Astrocyte (in vitro differentiated cells and primary cell): ENCODE data around the gene UBE2QL1. TPM values are rescaled to one million over a fixed set of nuclear protein-coding genes. Genes with fewer than 3 reads are reported as not detected.

Experiments used
- DNase-seq: peaks from one replicate; pipeline ENCODE4 v3.0.0-alpha.2; 2010; ENCODE audit warnings: low read depth
- FAIRE-seq: peaks from 2 replicates; lab custom pipeline; 2011; peaks lifted over from hg19 to GRCh38; lab: Jason Lieb, UNC
- H2AFZ ChIP-seq: 2 replicates; pipeline ENCODE4 v1.6.0; 2012; ENCODE audit warnings: low read depth, low read length, inconsistent platforms
- H3K27ac ChIP-seq: 2 replicates; pipeline ENCODE4 v1.5.1; 2011; ENCODE audit warnings: low read depth, low read length, inconsistent platforms
- H3K27me3 ChIP-seq: 2 replicates; pipeline ENCODE4 v1.6.0; 2011; ENCODE audit warnings: low read length, inconsistent platforms; ENCODE audit not compliant: insufficient read depth
- H3K36me3 ChIP-seq: 2 replicates; pipeline ENCODE4 v1.5.1; 2011; ENCODE audit warnings: low read length, inconsistent platforms; ENCODE audit not compliant: insufficient read depth
- H3K4me1 ChIP-seq: 2 replicates; pipeline ENCODE4 v1.5.1; 2011; ENCODE audit warnings: low read length, inconsistent platforms; ENCODE audit not compliant: insufficient read depth
- H3K4me2 ChIP-seq: 2 replicates; pipeline ENCODE4 v1.6.0; 2012; ENCODE audit warnings: low read length, inconsistent platforms
- H3K4me3 ChIP-seq: 2 replicates; pipeline ENCODE4 v1.5.1; 2011; ENCODE audit warnings: low read depth, mild to moderate bottlenecking, low read length, inconsistent platforms; ENCODE audit not compliant: insufficient read depth
- H3K79me2 ChIP-seq: 2 replicates; pipeline ENCODE4 v1.6.0; 2012; ENCODE audit warnings: mild to moderate bottlenecking, low read length, inconsistent platforms; ENCODE audit not compliant: insufficient read depth
- H3K9ac ChIP-seq: 2 replicates; pipeline ENCODE4 v1.6.0; 2012; ENCODE audit warnings: mild to moderate bottlenecking, low read length, inconsistent platforms
- H3K9me3 ChIP-seq: 2 replicates; pipeline ENCODE4 v1.5.1; 2012; ENCODE audit warnings: low read depth, mild to moderate bottlenecking, low read length, inconsistent platforms; ENCODE audit not compliant: insufficient read depth
- H4K20me1 ChIP-seq: 2 replicates; pipeline ENCODE4 v1.6.0; 2012; ENCODE audit warnings: low read length, inconsistent platforms; ENCODE audit not compliant: insufficient read depth
- H3K27ac Mint-ChIP-seq: one replicate; pipeline ENCODE4 v1.8.0; 2021; ENCODE audit warnings: mild to moderate bottlenecking, mixed read lengths; ENCODE audit not compliant: unreplicated experiment
- H3K27me3 Mint-ChIP-seq: one replicate; pipeline ENCODE4 v1.8.0; 2021; ENCODE audit warnings: low read depth, mixed read lengths; ENCODE audit not compliant: unreplicated experiment
- H3K36me3 Mint-ChIP-seq: one replicate; pipeline ENCODE4 v1.8.0; 2021; ENCODE audit warnings: low read depth, mixed read lengths; ENCODE audit not compliant: unreplicated experiment
- H3K4me1 Mint-ChIP-seq: one replicate; pipeline ENCODE4 v1.8.0; 2021; ENCODE audit warnings: low read depth, mixed read lengths; ENCODE audit not compliant: unreplicated experiment
- H3K4me3 Mint-ChIP-seq: one replicate; pipeline ENCODE4 v1.8.0; 2021; ENCODE audit warnings: mild to moderate bottlenecking, moderate library complexity, mixed read lengths; ENCODE audit not compliant: unreplicated experiment
- H3K9me3 Mint-ChIP-seq: one replicate; pipeline ENCODE4 v1.8.0; 2021; ENCODE audit warnings: mild to moderate bottlenecking, mixed read lengths; ENCODE audit not compliant: unreplicated experiment
- CTCF ChIP-seq: IDR thresholded peaks from 2 replicates; pipeline ENCODE4 v1.5.1; 2011; ENCODE audit warnings: low read depth, mild to moderate bottlenecking, inconsistent platforms, low read length, moderate library complexity; ENCODE audit not compliant: insufficient read depth
- EZH2 ChIP-seq: IDR thresholded peaks from 2 replicates; pipeline ENCODE4 v1.6.1; 2012; ENCODE audit warnings: mild to moderate bottlenecking, low read length, inconsistent platforms; ENCODE audit not compliant: insufficient read depth
- total RNA-seq: library from RNA; stranded (reverse); gene quantifications from 2 replicates; pipeline ENCODE4 v1.2.1, GENCODE V29; 2021

The UBE2QL1 gene
- total RNA-seq, 1 donor from 2014 or later, result 0.50 TPM

GRCh38 chr5:6419340-6419852, 29.3 kb upstream of the UBE2QL1 start:
- H3K4me1 Mint-ChIP-seq, result peaks cover 2% of the 10 kb centered on the region

DNA sequence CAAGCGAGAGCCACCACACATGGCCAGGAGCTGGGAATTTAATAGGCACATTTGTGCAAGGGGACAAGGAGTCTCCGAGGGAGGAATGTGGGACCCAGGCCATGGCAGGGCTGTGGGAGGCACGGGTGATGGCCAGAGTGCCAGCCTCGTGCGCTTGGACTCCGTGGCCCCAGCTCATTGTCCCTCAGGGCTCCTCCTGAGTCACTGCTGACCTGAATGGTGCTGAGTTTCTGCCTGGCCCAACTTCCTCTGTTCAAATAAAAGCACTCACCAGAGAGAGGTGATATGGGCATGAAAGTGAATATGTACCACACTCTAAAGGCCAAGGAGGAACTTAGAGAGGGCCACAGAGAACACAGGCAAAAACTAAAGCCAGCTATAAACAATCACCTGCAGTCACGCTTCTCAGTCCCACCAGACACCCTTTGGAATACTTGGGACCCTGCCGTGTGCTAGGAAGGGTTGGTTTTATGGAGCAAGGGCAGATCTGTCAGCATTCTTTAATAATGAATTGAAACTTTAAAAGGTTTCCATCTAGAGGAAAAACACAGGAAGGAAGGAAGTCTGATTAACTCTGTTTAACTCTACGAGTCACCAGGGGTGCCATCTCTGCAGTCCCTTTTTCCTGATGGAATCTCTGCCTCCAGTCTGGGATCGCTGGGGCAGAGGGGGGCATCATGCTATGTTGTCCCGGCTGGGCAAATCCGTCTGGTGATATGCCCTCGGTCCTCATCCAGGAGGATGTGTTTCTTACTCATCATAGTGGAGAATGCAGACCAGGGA, 25.1 kb upstream of the UBE2QL1 start:
- no peak for TF ChIP-seq EZH2
- no peak for TF ChIP-seq CTCF
- Mint-ChIP-seq H3K4me1 (peaks cover 9% of the 10 kb centered on the region), H3K27ac (no peak overlapping the region), H3K4me3 (no peak overlapping the region), H3K36me3 (no peaks in the 10 kb centered on the region), H3K27me3 (peaks cover 18% of the 10 kb centered on the region), H3K9me3 (peaks cover 5% of the 10 kb centered on the region)
- DNase-seq (no peak), FAIRE-seq (no peak)
- Histone ChIP-seq H3K36me3 (no peaks in the 10 kb centered on the region), H3K27ac (no peak overlapping the region), H4K20me1 (no peaks in the 10 kb centered on the region), H2AFZ (no peak overlapping the region), H3K79me2 (no peaks in the 10 kb centered on the region), H3K4me3 (no peak overlapping the region), H3K9me3 (no peaks in the 10 kb centered on the region), H3K27me3 (peaks cover 3% of the 10 kb centered on the region), H3K4me1 (no peaks in the 10 kb centered on the region), H3K4me2 (no peak overlapping the region), H3K9ac (no peak overlapping the region)

More at GRCh38 chr5:6419340-6419852, 29.3 kb upstream of the UBE2QL1 start:
- Histone ChIP-seq H3K4me3 (no peak overlapping the region), H3K4me2 (no peak overlapping the region), H3K27me3 (no peaks in the 10 kb centered on the region), H3K9ac (no peak overlapping the region), H4K20me1 (no peaks in the 10 kb centered on the region), H3K79me2 (no peaks in the 10 kb centered on the region), H3K36me3 (no peaks in the 10 kb centered on the region), H3K9me3 (no peaks in the 10 kb centered on the region), H2AFZ (no peak overlapping the region), H3K27ac (no peak overlapping the region), H3K4me1 (no peaks in the 10 kb centered on the region)
- TF ChIP-seq CTCF, result no peak
- no peak for TF ChIP-seq EZH2
- DNase-seq (peak; percentile 1), FAIRE-seq (no peak)
- Mint-ChIP-seq H3K9me3 (peaks cover 8% of the 10 kb centered on the region), H3K27ac (no peak overlapping the region), H3K4me3 (no peak overlapping the region), H3K36me3 (no peaks in the 10 kb centered on the region), H3K27me3 (peaks cover 43% of the 10 kb centered on the region)
